ENCODE measurements around the gene ITPA.

The ITPA gene

DNA sequence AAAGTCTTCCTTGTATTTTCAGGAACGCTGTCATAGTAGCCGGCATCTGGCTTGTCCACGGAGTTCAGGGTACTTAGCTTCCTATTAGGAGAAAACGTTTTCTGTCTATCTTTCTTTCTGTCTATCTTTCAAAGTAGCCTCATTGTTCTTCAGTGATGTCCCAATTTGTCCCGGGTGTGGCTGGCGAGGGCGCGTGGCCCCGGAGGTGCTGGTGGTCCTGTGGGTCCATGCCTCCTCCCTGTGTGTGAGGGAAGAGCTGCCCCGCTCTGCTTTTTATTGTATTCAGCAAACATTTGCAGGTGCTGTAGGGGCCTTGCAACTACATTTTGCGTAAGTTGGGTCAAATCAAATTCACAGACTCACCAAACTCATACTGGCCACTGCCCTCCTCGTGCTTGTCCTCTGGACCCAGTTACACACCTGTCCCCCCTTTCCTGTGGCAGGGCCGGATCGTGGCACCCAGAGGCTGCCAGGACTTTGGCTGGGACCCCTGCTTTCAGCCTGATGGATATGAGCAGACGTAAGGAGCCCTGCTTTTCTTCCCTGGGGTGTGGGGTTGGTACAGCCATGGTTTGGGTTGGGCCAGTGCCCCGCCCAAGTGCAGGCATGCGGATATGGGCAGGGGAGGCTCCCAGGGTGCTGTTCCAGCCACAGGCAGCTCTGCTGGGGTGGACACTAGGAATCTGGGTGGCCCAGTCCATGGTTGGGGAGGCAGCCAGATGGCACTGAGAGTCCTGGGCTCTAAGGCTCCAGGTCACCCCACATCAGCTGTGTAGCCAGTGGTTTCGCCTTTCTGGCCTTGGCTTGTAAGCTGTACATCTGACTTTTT, 12.3 kb downstream of the ITPA start:
- peaks cover 0 to 9% (median 5%) of the 10 kb centered on the region in 4 donors for H3K4me1 ChIP-seq
- H3K9me3 ChIP-seq = no peaks in the 10 kb centered on the region
- DNase-seq = no peak
- H3K36me3 ChIP-seq = peaks cover 27 to 63% (median 29%) of the 10 kb centered on the region in 3 donors
- TF ChIP-seq, protein P1, sequence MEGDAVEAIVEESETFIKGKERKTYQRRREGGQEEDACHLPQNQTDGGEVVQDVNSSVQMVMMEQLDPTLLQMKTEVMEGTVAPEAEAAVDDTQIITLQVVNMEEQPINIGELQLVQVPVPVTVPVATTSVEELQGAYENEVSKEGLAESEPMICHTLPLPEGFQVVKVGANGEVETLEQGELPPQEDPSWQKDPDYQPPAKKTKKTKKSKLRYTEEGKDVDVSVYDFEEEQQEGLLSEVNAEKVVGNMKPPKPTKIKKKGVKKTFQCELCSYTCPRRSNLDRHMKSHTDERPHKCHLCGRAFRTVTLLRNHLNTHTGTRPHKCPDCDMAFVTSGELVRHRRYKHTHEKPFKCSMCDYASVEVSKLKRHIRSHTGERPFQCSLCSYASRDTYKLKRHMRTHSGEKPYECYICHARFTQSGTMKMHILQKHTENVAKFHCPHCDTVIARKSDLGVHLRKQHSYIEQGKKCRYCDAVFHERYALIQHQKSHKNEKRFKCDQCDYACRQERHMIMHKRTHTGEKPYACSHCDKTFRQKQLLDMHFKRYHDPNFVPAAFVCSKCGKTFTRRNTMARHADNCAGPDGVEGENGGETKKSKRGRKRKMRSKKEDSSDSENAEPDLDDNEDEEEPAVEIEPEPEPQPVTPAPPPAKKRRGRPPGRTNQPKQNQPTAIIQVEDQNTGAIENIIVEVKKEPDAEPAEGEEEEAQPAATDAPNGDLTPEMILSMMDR (IDR thresholded peaks at IDR 0.05) = no peak
- H3K27me3 ChIP-seq = no peaks in the 10 kb centered on the region
- intact Hi-C loops (cut with DNase I; ENCODE audit: low total_unique reads) = no loop called here
- H3K4me3 ChIP-seq = no peak overlapping the region
- H3K27ac ChIP-seq = no peak overlapping the region

- intact Hi-C loops (cut with DNase I; ENCODE audit: low total_unique reads) = no loop called here
- peaks cover 27 to 57% (median 29%) of the 10 kb centered on the region in 3 donors for H3K36me3 ChIP-seq
- peaks cover 0 to 9% (median 5%) of the 10 kb centered on the region in 4 donors for H3K4me1 ChIP-seq
- no peak overlapping the region for H3K4me3 ChIP-seq
- no peak overlapping the region for H3K27ac ChIP-seq
- TF ChIP-seq, protein P1 (IDR thresholded peaks at IDR 0.05) = no peak
- no peaks in the 10 kb centered on the region for H3K9me3 ChIP-seq
- DNase-seq = no peak
- H3K27me3 ChIP-seq = no peaks in the 10 kb centered on the region
Measured at GRCh38 chr20:3222635-3223600, 13.6 kb downstream of the ITPA start.

DNA sequence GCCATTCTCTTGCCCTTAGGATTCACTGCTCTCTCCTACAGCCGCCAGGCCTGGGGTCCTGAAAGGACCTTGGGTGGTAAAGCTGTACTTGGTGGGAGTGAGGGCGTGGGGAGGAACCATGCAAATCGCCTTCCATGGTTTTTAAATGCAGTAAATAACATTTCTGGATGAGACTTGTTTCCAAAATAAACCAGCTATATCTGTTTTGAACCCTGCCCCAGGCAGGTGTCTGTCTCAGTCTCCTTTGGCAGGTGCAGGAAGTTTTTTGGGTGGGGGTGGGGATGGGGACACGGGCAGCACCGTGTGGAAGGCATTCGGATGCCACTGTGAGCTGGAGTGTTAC, 14.3 kb downstream of the ITPA start:
- no peak overlapping the region for H3K4me3 ChIP-seq
- no peaks in the 10 kb centered on the region for H3K9me3 ChIP-seq
- H3K4me1 ChIP-seq = peaks cover 0 to 3% (median 1%) of the 10 kb centered on the region in 4 donors
- H3K27ac ChIP-seq = no peak overlapping the region
- H3K27me3 ChIP-seq = no peaks in the 10 kb centered on the region
- TF ChIP-seq, protein P1 (IDR thresholded peaks at IDR 0.05) = no peak
- intact Hi-C loops (cut with DNase I; ENCODE audit: low total_unique reads) = no loop called here
- peaks cover 27 to 57% (median 29%) of the 10 kb centered on the region in 3 donors for H3K36me3 ChIP-seq
- DNase-seq = no peak

DNA sequence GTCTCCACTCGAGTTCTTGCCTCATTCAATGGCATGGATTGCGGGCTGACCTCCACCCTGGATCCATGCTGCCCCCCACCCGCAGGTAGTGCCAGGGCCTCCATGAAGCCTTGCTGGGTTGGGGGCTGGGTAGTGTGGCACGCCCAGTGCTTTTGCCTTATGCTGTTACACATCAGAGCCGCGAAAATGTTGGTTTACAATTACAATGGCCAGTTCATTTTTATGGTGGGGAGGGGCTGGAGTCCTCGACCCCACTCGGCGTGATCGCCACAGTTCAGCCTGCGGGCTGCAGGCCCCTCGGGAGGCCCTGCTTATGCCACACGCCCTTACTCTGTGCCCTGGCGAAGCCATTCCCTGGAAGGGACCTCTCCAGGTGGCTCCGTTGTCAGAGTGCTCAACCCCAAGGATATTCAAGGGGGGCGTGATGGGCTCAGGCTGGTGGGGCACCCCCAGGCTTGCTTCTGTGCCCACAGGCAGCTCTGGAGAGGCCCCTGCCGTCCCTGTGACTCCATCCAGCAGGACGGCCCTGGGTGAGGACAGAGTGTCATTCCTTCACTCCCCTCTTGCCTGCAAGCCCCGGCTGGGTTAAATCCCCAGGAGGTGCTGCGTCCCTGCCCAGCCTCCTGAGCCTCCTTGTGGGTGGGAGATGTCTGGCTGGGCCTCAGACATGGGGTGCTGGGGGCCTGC, 14.8 kb downstream of the ITPA start:
- Histone ChIP-seq H3K4me1 (no peaks in the 10 kb centered on the region), H3K27ac (no peak overlapping the region), H3K9me3 (no peaks in the 10 kb centered on the region), H3K27me3 (no peaks in the 10 kb centered on the region), H3K36me3 (peaks cover 27 to 57% (median 29%) of the 10 kb centered on the region in 3 donors), H3K4me3 (no peak overlapping the region)
- intact Hi-C loops (cut with DNase I; ENCODE audit: low total_unique reads) = no loop called here
- TF ChIP-seq, protein P1 (IDR thresholded peaks at IDR 0.05) = no peak
- no peak for DNase-seq

GRCh38 chr20:3224681-3225421, 15.6 kb downstream of the ITPA start:
- intact Hi-C loops (cut with DNase I; ENCODE audit: low total_unique reads) = no loop called here
- TF ChIP-seq, protein P1 (IDR thresholded peaks at IDR 0.05) = no peak
- Histone ChIP-seq H3K27ac (no peak overlapping the region), H3K27me3 (no peaks in the 10 kb centered on the region), H3K4me1 (no peaks in the 10 kb centered on the region), H3K4me3 (no peak overlapping the region), H3K36me3 (peaks cover 27 to 57% (median 28%) of the 10 kb centered on the region in 3 donors), H3K9me3 (no peaks in the 10 kb centered on the region)
- DNase-seq = no peak
